OCI-LY1 (cell line): Measurements from ENCODE around the gene MAGI1.

Experiments
- H2AFZ ChIP-seq: fragments of 200-600 bp; sonication (generic), shearing (Covaris generic); 2 replicates; pipeline ENCODE4 v1.6.0; 2014; ENCODE audit warnings: antibody characterized with exemption, mild to moderate bottlenecking, low read length
- H3F3A ChIP-seq: fragments of 200-600 bp; sonication (generic), shearing (Covaris generic); 2 replicates; pipeline ENCODE4 v1.6.0; 2014; ENCODE audit warnings: mild to moderate bottlenecking, antibody characterized with exemption, low read length, moderate library complexity; ENCODE audit not compliant: insufficient read depth
- H3K27ac ChIP-seq: fragments of 200-600 bp; sonication (generic); 2 replicates; pipeline ENCODE4 v1.5.1; 2014; ENCODE audit warnings: low read length, mixed run types, mild to moderate bottlenecking, low read depth; ENCODE audit not compliant: poor library complexity, severe bottlenecking
- H3K27me3 ChIP-seq: fragments of 200-600 bp; sonication (generic); 2 replicates; pipeline ENCODE4 v1.6.0; 2014; ENCODE audit warnings: antibody characterized with exemption, mild to moderate bottlenecking, low read length, moderate library complexity; ENCODE audit not compliant: insufficient read depth
- H3K36me3 ChIP-seq: fragments of 200-600 bp; sonication (generic); 2 replicates; pipeline ENCODE4 v1.6.1; 2014; ENCODE audit warnings: mild to moderate bottlenecking, antibody characterized with exemption, low read length, moderate library complexity, mixed read lengths; ENCODE audit not compliant: insufficient read depth
- H3K4me1 ChIP-seq: fragments of 200-600 bp; sonication (generic); 2 replicates; pipeline ENCODE4 v1.5.1; 2014; ENCODE audit warnings: mild to moderate bottlenecking, low read length, moderate library complexity; ENCODE audit not compliant: insufficient read depth, severe bottlenecking
- H3K4me2 ChIP-seq: fragments of 200-600 bp; sonication (generic), shearing (Covaris generic); 2 replicates; pipeline ENCODE4 v1.6.1; 2014; ENCODE audit warnings: low read length
- H3K4me3 ChIP-seq: fragments of 200-600 bp; sonication (generic); 2 replicates; pipeline ENCODE4 v1.5.1; 2014; ENCODE audit warnings: low read length, low read depth, mild to moderate bottlenecking, mixed read lengths; ENCODE audit not compliant: poor library complexity, severe bottlenecking
- H3K79me2 ChIP-seq: fragments of 200-600 bp; shearing (Covaris generic); 2 replicates; pipeline ENCODE4 v1.6.1; 2016; ENCODE audit warnings: mixed run types, low read length, mixed read lengths; ENCODE audit not compliant: insufficient read depth
- H3K9ac ChIP-seq: fragments of 200-600 bp; sonication (generic), shearing (Covaris generic); 2 replicates; pipeline ENCODE4 v1.6.1; 2014; ENCODE audit warnings: mild to moderate bottlenecking, low read length, mixed read lengths
- H3K9me2 ChIP-seq: fragments of 200-600 bp; sonication (generic), shearing (Covaris generic); 2 replicates; pipeline ENCODE4 v1.6.1; 2014; ENCODE audit warnings: low read depth, mild to moderate bottlenecking, low read length, mixed read lengths
- H3K9me3 ChIP-seq: fragments of 200-600 bp; shearing (Covaris generic); 2 replicates; pipeline ENCODE4 v1.6.1; 2014; ENCODE audit warnings: low read length, mixed read lengths
- H4K20me1 ChIP-seq: fragments of 200-600 bp; sonication (generic), shearing (Covaris generic); 2 replicates; pipeline ENCODE4 v1.6.0; 2016; ENCODE audit warnings: mild to moderate bottlenecking, low read length; ENCODE audit not compliant: insufficient read depth
- EZH2 ChIP-seq: fragments of 200-600 bp; sonication (generic), shearing (Covaris generic); IDR thresholded peaks from 2 replicates; pipeline ENCODE4 v1.8.0; 2017; ENCODE audit warnings: borderline replicate concordance, mixed run types, mild to moderate bottlenecking, antibody characterized with exemption, low read length, moderate library complexity, mixed read lengths
- TF ChIP-seq, protein P1 (sequence below): fragments of 200-600 bp; sonication (generic), shearing (Covaris generic); IDR thresholded peaks from 2 replicates; pipeline ENCODE4 v1.5.1; 2017; ENCODE audit warnings: mild to moderate bottlenecking, antibody characterized with exemption, low read length, moderate library complexity, mixed read lengths

The MAGI1 gene

DNA sequence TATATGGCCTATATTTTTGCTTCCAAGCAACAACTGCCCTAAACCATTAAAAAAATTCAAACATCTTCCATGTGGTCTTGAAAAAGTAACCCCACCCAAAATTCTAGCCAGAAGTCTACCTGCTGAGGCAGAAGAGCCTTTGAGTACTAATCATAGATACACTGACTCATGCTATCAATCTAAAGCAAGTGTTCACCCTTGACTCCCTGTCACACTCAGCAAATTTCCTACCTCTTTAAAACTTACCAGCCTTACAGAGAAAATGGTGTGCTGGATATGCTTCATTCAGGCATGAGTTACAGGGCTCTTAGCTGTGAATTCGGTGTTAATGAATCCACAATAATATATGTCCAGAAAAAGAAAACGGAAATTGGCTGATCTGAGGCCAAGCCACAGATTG, 373.8 kb downstream of the MAGI1 start:
- H3K27me3 ChIP-seq, result no peaks in the 10 kb centered on the region
- no peak overlapping the region for H3K4me3 ChIP-seq
- H3K79me2 ChIP-seq, result no peaks in the 10 kb centered on the region
- H3K4me2 ChIP-seq, result no peak overlapping the region
- H3K9me3 ChIP-seq, result no peaks in the 10 kb centered on the region
- no peaks in the 10 kb centered on the region for H3F3A ChIP-seq
- no peaks in the 10 kb centered on the region for H3K36me3 ChIP-seq
- no peaks in the 10 kb centered on the region for H3K9me2 ChIP-seq
- TF ChIP-seq, protein P1, sequence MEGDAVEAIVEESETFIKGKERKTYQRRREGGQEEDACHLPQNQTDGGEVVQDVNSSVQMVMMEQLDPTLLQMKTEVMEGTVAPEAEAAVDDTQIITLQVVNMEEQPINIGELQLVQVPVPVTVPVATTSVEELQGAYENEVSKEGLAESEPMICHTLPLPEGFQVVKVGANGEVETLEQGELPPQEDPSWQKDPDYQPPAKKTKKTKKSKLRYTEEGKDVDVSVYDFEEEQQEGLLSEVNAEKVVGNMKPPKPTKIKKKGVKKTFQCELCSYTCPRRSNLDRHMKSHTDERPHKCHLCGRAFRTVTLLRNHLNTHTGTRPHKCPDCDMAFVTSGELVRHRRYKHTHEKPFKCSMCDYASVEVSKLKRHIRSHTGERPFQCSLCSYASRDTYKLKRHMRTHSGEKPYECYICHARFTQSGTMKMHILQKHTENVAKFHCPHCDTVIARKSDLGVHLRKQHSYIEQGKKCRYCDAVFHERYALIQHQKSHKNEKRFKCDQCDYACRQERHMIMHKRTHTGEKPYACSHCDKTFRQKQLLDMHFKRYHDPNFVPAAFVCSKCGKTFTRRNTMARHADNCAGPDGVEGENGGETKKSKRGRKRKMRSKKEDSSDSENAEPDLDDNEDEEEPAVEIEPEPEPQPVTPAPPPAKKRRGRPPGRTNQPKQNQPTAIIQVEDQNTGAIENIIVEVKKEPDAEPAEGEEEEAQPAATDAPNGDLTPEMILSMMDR, result no peak
- TF ChIP-seq EZH2, result no peak
- H2AFZ ChIP-seq, result no peak overlapping the region
- H3K4me1 ChIP-seq, result no peaks in the 10 kb centered on the region
- no peaks in the 10 kb centered on the region for H4K20me1 ChIP-seq
- no peak overlapping the region for H3K27ac ChIP-seq
- no peak overlapping the region for H3K9ac ChIP-seq

DNA sequence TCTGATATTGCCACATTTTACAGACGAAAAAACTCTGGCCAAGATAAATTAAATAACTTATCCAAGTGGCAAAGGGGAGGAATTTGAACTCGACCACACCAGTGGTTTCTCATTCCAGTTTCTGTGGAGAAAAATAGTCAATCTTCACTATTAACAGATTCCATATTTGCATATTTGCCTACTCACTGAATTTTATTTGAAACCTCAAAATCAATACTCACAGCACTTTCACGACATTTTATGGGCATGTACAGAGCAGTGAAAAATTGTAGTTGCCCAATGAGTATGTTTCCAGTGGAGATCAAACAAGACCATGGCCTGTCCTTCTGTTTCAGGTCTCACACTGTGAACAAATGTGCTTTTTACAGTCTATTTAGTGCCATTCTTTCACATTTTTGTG, 374.3 kb downstream of the MAGI1 start:
- Histone ChIP-seq H3K4me3 (no peak overlapping the region), H3K27me3 (no peaks in the 10 kb centered on the region), H2AFZ (no peak overlapping the region), H4K20me1 (no peaks in the 10 kb centered on the region), H3K36me3 (no peaks in the 10 kb centered on the region), H3K9me3 (no peaks in the 10 kb centered on the region), H3K79me2 (no peaks in the 10 kb centered on the region), H3K9ac (no peak overlapping the region), H3K4me1 (no peaks in the 10 kb centered on the region), H3K4me2 (no peak overlapping the region), H3K27ac (no peak overlapping the region), H3F3A (no peaks in the 10 kb centered on the region), H3K9me2 (no peaks in the 10 kb centered on the region)
- TF ChIP-seq, protein P1, result no peak
- no peak for TF ChIP-seq EZH2

DNA sequence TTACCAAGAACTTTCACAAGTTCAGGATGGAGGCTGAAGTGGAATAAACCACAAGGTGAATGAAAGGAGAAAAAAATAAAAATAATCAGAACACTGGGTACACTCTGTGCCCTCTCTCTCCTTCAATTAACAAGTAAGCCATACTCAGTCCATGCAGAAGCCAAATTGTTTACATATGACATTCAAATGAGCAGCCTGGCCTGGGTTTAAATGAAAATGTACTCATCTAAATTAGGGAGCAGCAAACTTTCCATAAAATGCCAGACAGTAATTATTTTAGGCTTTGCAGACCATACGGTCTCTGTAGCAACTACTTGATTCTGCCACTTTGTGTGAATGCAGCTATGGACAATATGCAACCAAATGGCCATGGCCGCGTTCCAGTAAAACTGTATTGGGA, 376.6 kb downstream of the MAGI1 start:
- Histone ChIP-seq H3K9ac (no peak overlapping the region), H3K4me3 (no peak overlapping the region), H3K9me2 (no peaks in the 10 kb centered on the region), H3K27me3 (no peaks in the 10 kb centered on the region), H3K4me2 (no peak overlapping the region), H3K9me3 (no peaks in the 10 kb centered on the region), H3F3A (no peaks in the 10 kb centered on the region), H3K4me1 (no peaks in the 10 kb centered on the region), H3K27ac (no peak overlapping the region), H4K20me1 (no peaks in the 10 kb centered on the region), H3K36me3 (no peaks in the 10 kb centered on the region), H2AFZ (no peak overlapping the region), H3K79me2 (no peaks in the 10 kb centered on the region)
- TF ChIP-seq, protein P1, result no peak
- no peak for TF ChIP-seq EZH2
